ENCODE results near the gene HCST.

HCST gene

GRCh38 chr19:35888398-35888797, 13.9 kb upstream of the HCST start:
- no peaks in the 10 kb centered on the region for H3K4me1 ChIP-seq (ENCODE audit: control insufficient read depth, insufficient read depth, low read length)
- no peaks in the 10 kb centered on the region for H3K9me3 ChIP-seq (ENCODE audit: control insufficient read depth, insufficient read depth, low read depth, low read length)
- H3K36me3 ChIP-seq (ENCODE audit: control insufficient read depth in 2 of 2, insufficient read depth in 1 of 2, low read length in 2 of 2), result peaks cover 54 to 59% of the 10 kb centered on the region in 2 experiments
- POLR2A ChIA-PET, result interaction anchor here (0.6 to 1.2 kb wide), 3 partner anchors 43 to 182 kb away, joined by 3 to 11 read pairs (median 4); no protein-coding TSS in a partner anchor
- TF ChIP-seq ZNF580 (tag by site-specific recombination; IDR thresholded peaks at IDR 0.05) (no peak), REPIN1 (tag by site-specific recombination; IDR thresholded peaks at IDR 0.05; ENCODE audit: low read depth) (no peak), ZNF202 (tag by site-specific recombination; IDR thresholded peaks at IDR 0.05; ENCODE audit: borderline replicate concordance) (no peak), ZNF596 (tag by site-specific recombination; IDR thresholded peaks at IDR 0.05) (no peak), ZNF211 (tag by site-specific recombination; IDR thresholded peaks at IDR 0.05; ENCODE audit: low read depth) (no peak), ZBTB44 (tag by site-specific recombination; IDR thresholded peaks at IDR 0.05) (no peak), ZNF701 (tag by site-specific recombination; IDR thresholded peaks at IDR 0.05) (no peak), ZNF335 (tag by site-specific recombination; conservative IDR thresholded peaks at IDR 0.05) (no peak), KLF10 (tag by site-specific recombination; IDR thresholded peaks at IDR 0.05) (no peak), ZNF311 (tag by site-specific recombination; IDR thresholded peaks at IDR 0.05; ENCODE audit: borderline replicate concordance) (no peak), GLIS1 (tag by site-specific recombination; IDR thresholded peaks at IDR 0.05) (no peak), ZNF768 (tag by site-specific recombination; IDR thresholded peaks at IDR 0.05) (no peak), ZNF549 (tag by site-specific recombination; IDR thresholded peaks at IDR 0.05) (no peak), ZNF513 (tag by site-specific recombination; IDR thresholded peaks at IDR 0.05) (no peak), ZNF544 (tag by site-specific recombination; IDR thresholded peaks at IDR 0.05) (no peak), ZNF621 (tag by site-specific recombination; IDR thresholded peaks at IDR 0.05) (no peak), ZFP3 (tag by site-specific recombination; IDR thresholded peaks at IDR 0.05; ENCODE audit: low read depth) (no peak), ZNF677 (tag by site-specific recombination; IDR thresholded peaks at IDR 0.05) (no peak)
- H3K27ac ChIP-seq (ENCODE audit: extremely low read depth, low read depth, low read length), result no peak overlapping the region
- no peak overlapping the region for H3K4me3 ChIP-seq (ENCODE audit: low read depth, low read length)
- CTCF ChIA-PET, result interaction anchor here (1.0 kb wide), 1 partner anchor 194 kb away, joined by 4 read pairs; no protein-coding TSS in a partner anchor

- Histone ChIP-seq H3K36me3 (ENCODE audit: control insufficient read depth in 2 of 2, insufficient read depth in 1 of 2, low read length in 2 of 2) (peaks cover 60 to 70% of the 10 kb centered on the region in 2 experiments), H3K4me3 (ENCODE audit: low read depth, low read length) (no peak overlapping the region), H3K27ac (ENCODE audit: extremely low read depth, low read depth, low read length) (no peak overlapping the region), H3K9me3 (ENCODE audit: control insufficient read depth, insufficient read depth, low read depth, low read length) (no peaks in the 10 kb centered on the region), H3K4me1 (ENCODE audit: control insufficient read depth, insufficient read depth, low read length) (no peaks in the 10 kb centered on the region)
- CTCF ChIA-PET, result no interaction called here
- POLR2A ChIA-PET, result interaction anchor here (0.7 to 1.2 kb wide), 2 partner anchors 14 to 42 kb away, joined by 3 read pairs; no protein-coding TSS in a partner anchor
- TF ChIP-seq SP2 (tag by site-specific recombination; IDR thresholded peaks at IDR 0.05), result no peak
- TF ChIP-seq ZNF10 (tag by site-specific recombination; IDR thresholded peaks at IDR 0.05), result no peak
- 0 out of 2 replicates have a peak, but pooled peaks have one; percentile 22 for TF ChIP-seq ZNF621 (tag by site-specific recombination; IDR thresholded peaks at IDR 0.05)
- 0 out of 2 replicates have a peak, but pooled peaks have one; percentile 15 for TF ChIP-seq PATZ1 (tag by site-specific recombination; IDR thresholded peaks at IDR 0.05)
- TF ChIP-seq KLF17 (tag by site-specific recombination; IDR thresholded peaks at IDR 0.05), result 0 out of 2 replicates have a peak, but pooled peaks have one; percentile 48
- TF ChIP-seq ZNF248 (tag by site-specific recombination; IDR thresholded peaks at IDR 0.05), result no peak
- TF ChIP-seq ZNF571 (tag by site-specific recombination; IDR thresholded peaks at IDR 0.05), result no peak
- no peak for TF ChIP-seq ZNF19 (tag by site-specific recombination; IDR thresholded peaks at IDR 0.05; ENCODE audit: low read depth)
- TF ChIP-seq ZNF48 (tag by site-specific recombination; IDR thresholded peaks at IDR 0.05), result no peak
- 0 out of 2 replicates have a peak, but pooled peaks have one; percentile 63 for TF ChIP-seq ZNF2 (tag by site-specific recombination; IDR thresholded peaks at IDR 0.05)
- no peak for TF ChIP-seq ZNF266 (tag by site-specific recombination; IDR thresholded peaks at IDR 0.05; ENCODE audit: low read depth)
These were observed 12.8 kb upstream of the HCST start for GRCh38 chr19:35889370-35890112.

Data from HEK293 (cell line).